H1 (cell line): ENCODE measurements around the gene GABPB1. TPM values are rescaled to one million over a fixed set of nuclear protein-coding genes. Genes with fewer than 3 reads are reported as not detected.

Source experiments
- PHF8 ChIP-seq: fragments of 200-600 bp; sonication (generic); conservative IDR thresholded peaks from 2 replicates; pipeline ENCODE4 v1.7.1; 2012; ENCODE audit warnings: low read depth, mild to moderate bottlenecking, inconsistent platforms, low read length, moderate library complexity
- RNF2 ChIP-seq: fragments of 200-900, 300-1000 bp; sonication (generic); IDR thresholded peaks from 2 replicates; pipeline ENCODE4 v1.7.1; 2016; ENCODE audit warnings: borderline replicate concordance, low read depth, mild to moderate bottlenecking, antibody characterized with exemption, low read length; ENCODE audit not compliant: poor library complexity, severe bottlenecking; ENCODE audit errors: missing control alignments
- polyA plus RNA-seq, 7 experiments: library from polyadenylated mRNA; depleted of rRNA in 3 of 7; stranded (reverse) in 5 of 7; unstranded in 2 of 7; fragments of >200 nt in 5 of 7; fragments of 200-250 nt in 2 of 7; gene quantifications; 1 replicate in 5 of 7; 2 replicates in 1 of 7; 4 replicates in 1 of 7; pipeline versions ENCODE4 v1.2.1 to v1.2.3, GENCODE V29; 2011 to 2013; ENCODE audit warnings: missing spikeins in 2 of 7, mixed read lengths in 2 of 7
- total RNA-seq: library from RNA; stranded (reverse); fragmentation: NEBNext Ultra II Directional; extraction: Animal tissue kit (Norgen Biotek cat#: 25700); gene quantifications from 2 replicates; pipeline ENCODE4 v1.2.1, GENCODE V29; 2021
- TF ChIP-seq, protein P1 (sequence below): IDR thresholded peaks from 2 replicates; pipeline ENCODE4 v1.6.1; 2012; ENCODE audit warnings: inconsistent platforms

The GABPB1 gene
- total and polyA plus RNA-seq, 2 of the 8 experiments (the other 6 are each of a cell fraction or from before 2014, with no cell fraction given): 24.5 to 32.3 TPM

DNA sequence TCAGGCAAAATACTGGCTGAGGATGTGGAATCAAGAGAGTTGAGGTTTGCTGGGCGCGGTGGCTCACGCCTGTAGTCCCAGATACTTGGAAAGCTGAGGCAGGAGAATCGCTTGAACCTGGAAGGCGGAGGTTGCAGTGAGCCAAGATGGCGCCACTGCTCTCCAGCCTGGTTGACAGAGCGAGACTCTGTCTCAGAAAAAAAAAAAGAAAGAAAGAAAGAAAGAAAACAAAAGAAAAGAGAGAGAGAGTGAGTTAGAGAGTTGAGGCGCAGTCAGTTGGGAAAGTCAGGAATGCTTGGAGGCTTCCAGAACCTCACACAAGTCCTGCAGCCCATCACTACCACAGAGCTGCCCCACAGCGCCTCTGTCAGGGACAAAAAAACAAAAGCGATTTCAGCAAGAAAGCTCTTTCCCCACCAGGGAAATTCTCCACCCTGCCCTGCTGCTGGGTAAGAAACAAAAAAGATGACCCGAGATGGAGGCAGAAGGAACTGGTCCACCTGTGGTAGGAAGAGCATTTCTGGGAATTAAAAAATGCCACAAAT is 103.3 kb downstream of the GABPB1 start (continued):
- TF ChIP-seq PHF8 (no peak), RNF2 (no peak)
- TF ChIP-seq, protein P1, sequence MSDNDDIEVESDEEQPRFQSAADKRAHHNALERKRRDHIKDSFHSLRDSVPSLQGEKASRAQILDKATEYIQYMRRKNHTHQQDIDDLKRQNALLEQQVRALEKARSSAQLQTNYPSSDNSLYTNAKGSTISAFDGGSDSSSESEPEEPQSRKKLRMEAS: no peak
